Activated T-cell treated with anti-CD3 and anti-CD28 coated beads for 24 hours (primary cell): ENCODE measurements around the gene FTL.
"Not testable (repeated sequence)": the region's sequence is repeated elsewhere in the genome, so short reads cannot be mapped to it uniquely, and the experiment has no call there.

Source experiments
- DNase-seq: peaks from one replicate; pipeline ENCODE4 v3.0.0-alpha.2; 2020; ENCODE audit warnings: low read depth

Gene FTL

DNA sequence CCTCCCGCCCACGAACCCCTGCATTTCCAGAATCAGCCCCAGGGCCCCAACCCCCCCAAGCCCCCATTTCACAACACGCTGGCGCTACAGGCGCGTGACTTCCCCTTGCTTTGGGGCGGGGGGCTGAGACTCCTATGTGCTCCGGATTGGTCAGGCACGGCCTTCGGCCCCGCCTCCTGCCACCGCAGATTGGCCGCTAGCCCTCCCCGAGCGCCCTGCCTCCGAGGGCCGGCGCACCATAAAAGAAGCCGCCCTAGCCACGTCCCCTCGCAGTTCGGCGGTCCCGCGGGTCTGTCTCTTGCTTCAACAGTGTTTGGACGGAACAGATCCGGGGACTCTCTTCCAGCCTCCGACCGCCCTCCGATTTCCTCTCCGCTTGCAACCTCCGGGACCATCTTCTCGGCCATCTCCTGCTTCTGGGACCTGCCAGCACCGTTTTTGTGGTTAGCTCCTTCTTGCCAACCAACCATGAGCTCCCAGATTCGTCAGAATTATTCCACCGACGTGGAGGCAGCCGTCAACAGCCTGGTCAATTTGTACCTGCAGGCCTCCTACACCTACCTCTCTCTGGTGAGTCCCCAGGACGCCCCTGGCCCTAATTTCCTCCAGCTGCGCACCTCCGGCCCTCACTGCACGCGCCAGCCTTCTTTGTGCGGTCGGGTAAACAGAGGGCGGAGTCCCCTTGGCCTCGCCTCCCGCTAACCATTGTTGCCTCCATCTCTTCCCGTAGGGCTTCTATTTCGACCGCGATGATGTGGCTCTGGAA lies at the start of gene FTL:
FTL (plus strand) TSS at position 270 of the 766 bp plus-strand sequence; CDS start at position 469, 199 bp downstream.
- DNase-seq, result peak; percentile 87

DNA sequence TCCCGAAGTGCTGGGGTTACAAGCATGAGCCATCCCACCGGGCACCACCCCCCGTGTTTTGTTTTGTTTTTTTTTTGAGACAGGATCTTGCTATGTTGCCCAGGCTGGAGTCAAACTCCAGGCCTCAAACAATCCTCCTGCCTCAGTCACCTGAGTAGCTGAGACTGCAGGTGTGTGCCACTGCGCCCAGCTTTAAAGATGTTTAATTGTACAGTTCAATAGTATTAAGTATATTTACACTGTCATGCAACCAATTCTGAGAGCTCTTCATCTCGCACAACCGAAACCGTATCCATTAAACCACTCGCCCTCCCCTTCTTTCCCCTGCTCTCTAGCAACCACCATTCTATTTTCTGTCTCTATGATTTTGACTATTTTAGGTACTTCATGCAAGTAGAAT lies 49.4 kb upstream of the FTL start:
- DNase-seq, result no peak

DNA sequence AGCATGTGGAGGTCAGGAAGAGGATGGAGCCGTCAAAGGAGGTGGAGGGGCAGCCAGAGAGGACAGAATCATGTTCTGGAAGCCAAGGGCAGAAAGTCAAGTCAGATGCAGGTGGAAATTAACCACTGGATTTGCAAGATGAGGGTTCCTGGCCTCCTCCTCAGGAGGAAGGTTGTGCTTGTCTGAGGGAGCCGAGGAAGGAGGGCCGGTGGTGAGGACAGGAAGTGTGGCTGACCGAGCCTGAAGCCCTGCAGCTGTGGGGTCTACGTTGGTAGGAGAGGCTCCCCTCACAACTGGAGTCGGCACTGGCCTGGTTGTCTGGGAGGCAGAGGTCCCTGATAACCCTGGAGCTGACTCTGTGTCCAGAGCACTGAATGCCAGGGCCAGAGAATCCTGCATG lies 47.0 kb upstream of the FTL start:
- no peak for DNase-seq

DNA sequence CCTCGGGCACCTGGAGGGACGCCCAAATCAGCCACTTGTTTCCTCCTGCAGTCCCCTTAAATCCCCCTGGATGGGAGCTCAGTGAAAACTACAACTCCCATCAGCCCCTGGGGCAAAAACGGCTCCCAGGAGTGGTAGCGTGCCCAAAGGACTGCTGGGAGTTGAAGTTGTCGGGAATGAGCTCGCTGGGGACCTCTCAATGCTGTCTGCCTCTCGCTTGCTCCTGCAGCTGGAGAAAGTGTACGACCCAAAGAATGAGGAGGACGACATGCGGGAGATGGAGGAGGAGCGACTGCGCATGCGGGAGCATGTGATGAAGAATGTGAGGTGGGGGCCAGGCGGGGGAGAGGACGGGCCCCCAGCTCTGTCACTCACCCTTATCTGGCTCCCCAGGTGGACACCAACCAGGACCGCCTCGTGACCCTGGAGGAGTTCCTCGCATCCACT lies 46.3 kb upstream of the FTL start:
- DNase-seq, result no peak

DNA sequence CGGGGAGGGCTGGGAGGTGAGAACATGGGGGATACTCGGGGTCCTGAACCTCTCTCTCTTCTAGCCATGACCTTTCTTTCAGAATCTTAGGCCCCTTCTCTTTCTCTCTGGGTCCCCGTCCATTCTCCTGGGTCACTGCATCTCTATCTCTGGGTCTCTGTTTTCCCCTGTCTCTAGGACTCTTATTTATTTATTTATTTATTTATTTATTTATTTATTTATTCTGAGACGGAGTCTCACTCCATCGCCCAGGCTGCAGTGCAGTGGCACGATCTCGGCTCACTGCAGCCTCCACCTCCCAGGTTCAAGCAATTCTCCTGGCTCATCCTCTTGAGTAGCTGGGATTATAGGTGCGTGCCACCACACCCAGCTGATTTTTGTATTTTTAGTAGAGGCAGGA lies 45.8 kb upstream of the FTL start:
- DNase-seq, result not testable (repeated sequence)

DNA sequence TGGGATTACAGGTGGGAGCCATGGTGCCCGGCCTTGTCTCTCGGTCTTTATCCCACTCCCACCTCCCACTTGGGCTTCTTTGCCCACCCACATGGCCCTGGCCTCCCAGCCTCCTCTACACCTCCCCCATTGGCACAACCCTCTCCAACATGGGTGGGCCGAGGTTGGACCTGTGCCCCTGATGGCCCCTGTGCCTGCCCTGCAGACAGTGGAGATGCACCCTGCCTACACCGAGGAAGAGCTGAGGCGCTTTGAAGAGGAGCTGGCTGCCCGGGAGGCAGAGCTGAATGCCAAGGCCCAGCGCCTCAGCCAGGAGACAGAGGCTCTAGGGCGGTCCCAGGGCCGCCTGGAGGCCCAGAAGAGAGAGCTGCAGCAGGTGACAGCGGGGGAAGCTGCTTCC lies 44.2 kb upstream of the FTL start:
- no peak for DNase-seq

DNA sequence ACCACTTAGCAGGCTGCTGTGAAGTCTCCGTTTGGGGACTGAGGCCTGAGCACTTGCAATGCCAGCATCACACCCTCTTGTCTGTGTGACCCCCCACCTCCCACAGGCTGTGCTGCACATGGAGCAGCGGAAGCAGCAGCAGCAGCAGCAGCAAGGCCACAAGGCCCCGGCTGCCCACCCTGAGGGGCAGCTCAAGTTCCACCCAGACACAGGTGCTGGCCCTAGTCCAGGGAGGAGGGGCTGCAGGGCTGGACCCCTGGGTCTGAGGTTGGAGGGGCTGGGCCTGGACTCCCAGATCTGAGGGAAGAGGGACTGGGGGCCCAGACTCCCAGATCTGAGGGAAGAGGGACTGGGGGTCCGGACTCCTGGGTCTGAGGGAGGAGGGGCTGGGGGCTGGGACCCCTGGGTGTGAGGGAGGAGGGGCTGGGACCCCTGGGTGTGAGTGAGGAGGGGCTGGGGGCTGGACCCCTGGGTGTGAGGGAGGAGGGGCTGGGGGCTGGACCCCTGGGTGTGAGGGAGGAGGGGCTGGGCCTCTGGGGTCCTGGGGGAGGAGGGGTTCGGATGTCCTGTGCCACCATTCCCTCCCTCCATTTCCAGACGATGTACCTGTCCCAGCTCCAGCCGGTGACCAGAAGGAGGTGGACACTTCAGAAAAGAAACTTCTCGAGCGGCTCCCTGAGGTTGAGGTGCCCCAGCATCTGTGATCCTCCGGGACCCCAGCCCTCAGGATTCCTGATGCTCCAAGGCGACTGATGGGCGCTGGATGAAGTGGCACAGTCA lies 43.2 kb upstream of the FTL start:
- no peak for DNase-seq

DNA sequence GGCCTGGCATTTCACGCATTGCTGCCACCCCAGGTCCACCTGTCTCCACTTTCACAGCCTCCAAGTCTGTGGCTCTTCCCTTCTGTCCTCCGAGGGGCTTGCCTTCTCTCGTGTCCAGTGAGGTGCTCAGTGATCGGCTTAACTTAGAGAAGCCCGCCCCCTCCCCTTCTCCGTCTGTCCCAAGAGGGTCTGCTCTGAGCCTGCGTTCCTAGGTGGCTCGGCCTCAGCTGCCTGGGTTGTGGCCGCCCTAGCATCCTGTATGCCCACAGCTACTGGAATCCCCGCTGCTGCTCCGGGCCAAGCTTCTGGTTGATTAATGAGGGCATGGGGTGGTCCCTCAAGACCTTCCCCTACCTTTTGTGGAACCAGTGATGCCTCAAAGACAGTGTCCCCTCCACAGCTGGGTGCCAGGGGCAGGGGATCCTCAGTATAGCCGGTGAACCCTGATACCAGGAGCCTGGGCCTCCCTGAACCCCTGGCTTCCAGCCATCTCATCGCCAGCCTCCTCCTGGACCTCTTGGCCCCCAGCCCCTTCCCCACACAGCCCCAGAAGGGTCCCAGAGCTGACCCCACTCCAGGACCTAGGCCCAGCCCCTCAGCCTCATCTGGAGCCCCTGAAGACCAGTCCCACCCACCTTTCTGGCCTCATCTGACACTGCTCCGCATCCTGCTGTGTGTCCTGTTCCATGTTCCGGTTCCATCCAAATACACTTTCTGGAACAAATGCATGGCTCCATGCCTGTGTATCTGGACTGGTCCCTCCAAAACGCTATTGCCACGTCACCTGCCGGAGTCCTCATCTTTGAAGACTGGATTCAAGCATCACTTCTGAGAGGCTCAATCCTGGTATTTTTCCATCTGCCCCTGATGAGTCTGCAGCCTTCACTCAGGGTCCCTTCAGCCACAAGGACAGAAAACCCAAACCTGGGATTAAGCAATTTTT lies 42.3 kb upstream of the FTL start:
- no peak for DNase-seq

DNA sequence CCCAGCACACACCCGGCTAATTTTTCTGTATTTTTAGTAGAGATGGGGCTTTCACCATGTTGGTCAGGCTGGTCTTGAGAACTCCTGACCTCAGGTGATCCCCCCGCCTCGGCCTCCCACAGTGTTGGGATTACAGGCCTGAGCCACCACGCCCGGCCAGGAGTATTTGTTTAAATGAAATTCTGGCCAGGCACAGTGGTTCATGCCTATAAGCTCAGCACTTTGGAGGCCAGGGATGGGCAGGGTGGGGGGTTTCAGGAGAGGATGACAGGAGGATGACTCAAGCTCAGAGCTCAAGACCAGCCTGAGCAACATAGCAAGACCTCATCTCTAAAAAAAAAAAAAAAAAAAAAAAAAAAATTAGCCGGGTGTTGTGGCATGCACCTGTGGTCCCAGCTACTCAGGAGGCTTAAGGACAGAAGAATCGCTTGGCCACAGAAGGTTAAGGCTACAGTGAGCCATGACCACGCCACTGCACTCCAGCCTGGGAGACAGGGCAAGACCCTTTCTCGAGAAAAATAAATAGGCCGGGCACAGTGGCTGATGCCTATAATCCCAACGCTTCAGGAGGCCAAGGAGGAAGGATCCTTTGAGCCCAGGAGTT lies 39.8 kb upstream of the FTL start:
- no peak for DNase-seq

DNA sequence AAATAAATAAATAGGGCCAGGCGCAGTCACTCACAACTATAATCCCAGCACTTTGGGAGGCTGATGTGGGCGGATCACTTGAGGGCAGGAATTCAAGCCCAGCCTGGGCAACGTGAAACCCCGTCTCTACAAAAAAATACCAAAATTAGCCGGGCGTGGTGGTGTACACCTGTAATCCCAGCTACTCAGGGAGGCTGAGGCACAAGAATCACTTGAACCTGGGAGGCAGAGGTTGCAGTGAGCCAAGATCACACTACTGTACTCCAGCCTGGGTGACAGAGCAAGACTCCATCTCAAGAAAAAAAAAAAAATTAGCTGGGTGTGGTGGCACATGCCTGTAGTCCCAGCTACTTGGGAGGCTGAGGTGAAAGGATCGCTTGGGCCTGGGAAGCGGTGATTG lies 39.2 kb upstream of the FTL start:
- DNase-seq, result not testable (repeated sequence)

DNA sequence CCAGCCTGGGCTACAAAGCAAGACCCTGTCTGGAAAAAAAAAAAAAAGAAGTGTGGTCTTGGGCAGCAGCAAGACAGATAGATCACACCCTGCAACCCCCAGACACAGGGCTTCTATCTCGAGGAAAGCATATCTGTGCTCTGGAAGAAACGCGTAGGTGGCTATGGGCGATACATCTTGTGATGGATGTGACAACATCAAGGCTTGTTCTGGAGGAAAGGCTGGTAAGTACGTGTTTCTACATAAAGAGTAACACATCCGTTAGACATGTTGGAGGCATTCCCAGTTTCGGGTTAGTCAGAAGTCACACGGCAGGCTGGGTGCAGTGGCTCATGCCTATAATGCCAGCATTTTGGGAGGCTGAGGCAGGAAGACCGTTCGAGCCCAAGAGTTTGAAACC lies 38.2 kb upstream of the FTL start:
- peak; percentile 11 for DNase-seq

DNA sequence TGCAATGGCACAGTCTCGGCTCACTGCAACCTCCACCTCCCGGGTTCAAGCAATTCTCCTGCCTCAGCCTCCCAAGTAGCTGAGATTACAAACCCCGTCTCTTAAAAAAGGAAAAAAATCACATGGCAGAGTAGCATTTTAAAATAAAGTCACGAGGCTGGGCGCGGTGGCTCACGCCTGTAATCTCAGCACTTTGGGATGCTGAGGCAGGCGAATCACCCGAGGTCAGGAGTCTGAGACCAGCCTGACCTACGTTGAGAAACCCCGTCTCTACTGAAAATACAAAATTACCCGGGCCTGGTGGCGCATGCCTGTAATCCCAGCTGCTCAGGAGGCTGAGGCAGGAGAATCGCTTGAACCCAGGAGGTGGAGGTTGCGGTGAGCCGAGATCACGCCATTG lies 37.4 kb upstream of the FTL start:
- DNase-seq, result not testable (repeated sequence)

DNA sequence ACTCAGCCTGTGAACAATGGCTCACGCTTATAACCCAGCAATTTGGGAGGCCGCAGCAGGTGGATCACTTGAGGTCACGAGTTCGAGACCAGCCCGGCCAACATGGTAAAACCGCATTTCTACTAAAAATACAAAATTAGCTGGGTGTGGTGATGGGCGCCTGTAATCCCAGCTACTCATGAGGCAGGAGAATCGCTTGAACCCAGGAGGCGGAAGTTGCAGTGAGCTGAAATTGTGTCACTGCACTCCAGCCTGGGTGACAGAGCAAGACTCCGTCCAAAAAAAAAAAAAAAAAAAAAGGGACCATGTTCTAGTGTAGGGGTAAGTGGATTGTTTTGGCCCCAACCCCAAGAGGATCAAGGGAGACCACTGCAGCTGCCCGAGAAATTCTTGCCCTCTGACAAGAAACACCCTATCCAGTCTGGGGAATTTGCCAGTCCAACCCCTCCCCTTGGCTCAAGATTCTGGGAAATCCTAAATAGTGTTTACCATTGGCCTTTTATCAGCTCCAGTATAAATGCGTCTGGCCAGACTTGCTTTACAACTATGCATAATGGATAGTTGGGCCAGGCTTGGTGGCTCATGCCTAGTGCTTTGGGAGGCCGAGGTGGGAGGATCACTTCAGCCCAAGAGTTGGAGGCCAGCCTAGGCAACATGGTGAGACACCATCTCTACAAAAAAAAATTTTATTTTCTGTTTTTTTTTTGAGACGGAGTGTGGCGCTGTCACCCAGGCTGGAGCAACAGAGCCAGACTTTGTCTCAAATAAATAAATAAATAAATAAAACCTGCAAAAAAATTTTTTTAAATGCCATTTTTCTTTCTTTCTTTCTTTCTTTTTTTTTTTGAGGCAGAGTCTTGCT lies 36.7 kb upstream of the FTL start:
- DNase-seq, result no peak

DNA sequence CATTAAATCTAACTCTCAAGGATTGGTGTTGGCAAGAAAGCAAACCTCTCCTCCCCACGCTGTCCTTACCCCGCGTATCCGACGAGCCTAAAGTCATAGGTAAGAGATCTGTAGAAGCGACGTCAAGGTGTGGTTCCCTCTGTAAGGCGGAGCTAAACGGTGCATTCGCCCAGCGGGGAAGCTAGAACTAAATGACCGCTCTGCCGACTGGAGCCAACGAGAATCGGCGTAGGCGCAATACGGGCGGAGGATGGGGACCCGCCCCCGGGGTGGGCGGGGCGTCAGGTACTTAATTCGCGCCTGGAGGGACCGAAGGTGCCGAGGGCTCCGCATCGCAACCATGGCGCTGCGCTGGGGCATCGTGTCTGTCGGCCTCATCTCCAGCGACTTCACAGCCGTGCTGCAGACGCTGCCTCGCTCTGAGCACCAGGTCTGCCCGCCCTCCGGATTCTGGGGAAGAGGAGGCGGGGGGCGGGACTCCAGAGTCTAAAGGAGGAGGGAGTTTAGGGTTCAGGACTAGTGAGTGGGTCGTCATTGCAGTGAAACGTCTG lies 31.7 kb upstream of the FTL start, which contains the start of gene DHDH:
DHDH (plus strand) TSS at position 318 of the 551 bp plus-strand sequence; CDS start at position 341, 23 bp downstream.
- peak; percentile 61 for DNase-seq

DNA sequence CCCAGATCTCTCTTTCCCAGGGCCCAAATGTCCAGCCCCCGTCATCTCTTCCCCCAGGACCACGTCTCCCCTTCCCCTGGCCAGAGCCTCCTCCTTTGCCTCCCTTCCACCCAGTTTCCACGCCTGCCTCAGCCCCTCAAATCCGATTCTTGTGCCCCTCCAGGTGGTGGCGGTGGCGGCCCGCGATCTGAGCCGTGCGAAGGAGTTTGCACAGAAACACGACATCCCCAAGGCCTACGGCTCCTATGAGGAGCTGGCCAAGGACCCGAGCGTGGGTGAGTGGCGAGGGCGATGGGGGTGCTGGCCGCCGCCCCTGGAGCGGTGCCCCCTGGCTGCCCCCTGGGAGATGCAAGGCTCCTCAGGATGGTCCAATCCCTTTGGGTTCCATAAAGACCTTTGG lies 30.3 kb upstream of the FTL start:
- no peak for DNase-seq

DNA sequence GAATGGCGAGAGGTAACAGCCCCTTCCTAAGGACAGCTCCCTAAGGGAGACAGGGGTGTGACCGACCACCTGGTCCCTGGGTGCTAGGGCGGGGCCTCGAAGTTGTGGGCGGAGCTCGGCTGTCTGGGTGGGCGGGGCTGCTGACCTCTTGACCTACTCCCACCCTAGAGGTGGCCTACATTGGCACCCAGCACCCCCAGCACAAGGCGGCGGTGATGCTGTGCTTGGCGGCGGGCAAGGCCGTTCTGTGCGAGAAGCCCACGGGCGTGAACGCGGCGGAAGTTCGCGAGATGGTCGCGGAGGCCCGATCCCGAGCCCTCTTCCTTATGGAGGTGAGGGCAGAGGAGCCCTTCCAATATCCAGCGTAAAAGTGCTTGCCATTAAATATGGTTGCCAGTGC lies 29.2 kb upstream of the FTL start:
- DNase-seq, result no peak

DNA sequence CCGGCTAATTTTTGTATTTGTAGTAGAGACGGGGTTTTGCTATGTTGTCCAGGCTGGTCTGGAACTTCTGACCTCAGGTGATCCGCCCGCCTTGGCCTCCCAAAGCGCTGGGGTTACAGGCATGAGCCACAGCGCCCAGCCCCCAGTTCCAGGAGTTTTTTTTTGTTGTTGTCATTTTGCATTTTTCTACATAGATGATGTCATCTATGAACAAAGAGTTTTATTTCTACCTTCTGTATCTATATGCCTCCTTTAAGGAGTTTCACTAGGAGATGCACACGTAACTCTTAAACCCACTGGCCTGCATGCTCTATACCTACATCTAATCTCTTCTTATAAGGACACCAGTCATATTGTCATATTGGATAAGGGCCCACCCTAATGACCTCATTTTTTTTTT lies 26.9 kb upstream of the FTL start:
- no peak for DNase-seq

DNA sequence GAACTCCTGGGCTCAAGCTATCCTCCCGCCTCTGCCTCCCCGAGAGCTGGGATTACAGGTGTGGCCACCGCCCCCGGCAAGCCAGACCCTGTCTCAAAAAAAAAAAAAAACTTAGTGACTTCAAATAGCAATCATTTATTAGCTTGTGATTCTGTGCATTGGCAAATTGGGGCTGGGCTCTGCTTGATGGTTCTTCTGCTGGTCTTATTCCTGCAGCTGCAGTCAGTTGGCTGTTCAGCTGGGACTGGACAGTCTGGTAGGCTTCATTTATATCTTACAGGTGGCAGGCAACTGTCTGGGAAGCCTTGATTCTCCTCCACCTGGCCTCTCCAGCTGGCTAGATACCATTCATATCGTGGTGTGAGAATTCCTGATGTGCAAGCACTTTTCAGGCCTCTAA lies 24.2 kb upstream of the FTL start:
- no peak for DNase-seq

DNA sequence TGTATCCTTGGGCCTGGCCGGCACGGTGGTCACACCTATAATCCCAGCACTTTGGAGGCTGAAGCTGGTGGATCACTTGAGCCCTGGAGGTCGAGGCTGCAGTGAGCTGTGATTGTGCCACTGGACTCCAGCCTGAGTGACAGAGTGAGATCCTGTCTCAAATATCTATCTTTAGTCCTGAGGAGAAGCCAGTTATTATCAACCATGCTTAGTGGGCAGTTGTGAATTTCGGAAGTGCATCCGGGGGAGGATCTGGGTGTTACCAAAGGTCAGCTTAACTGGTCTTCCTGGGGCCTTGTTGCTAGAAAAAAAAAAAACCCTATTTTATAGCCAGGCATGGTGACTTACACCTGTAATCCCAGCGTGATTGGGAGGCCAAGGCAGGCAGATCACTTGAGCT lies 22.0 kb upstream of the FTL start:
- no peak for DNase-seq

DNA sequence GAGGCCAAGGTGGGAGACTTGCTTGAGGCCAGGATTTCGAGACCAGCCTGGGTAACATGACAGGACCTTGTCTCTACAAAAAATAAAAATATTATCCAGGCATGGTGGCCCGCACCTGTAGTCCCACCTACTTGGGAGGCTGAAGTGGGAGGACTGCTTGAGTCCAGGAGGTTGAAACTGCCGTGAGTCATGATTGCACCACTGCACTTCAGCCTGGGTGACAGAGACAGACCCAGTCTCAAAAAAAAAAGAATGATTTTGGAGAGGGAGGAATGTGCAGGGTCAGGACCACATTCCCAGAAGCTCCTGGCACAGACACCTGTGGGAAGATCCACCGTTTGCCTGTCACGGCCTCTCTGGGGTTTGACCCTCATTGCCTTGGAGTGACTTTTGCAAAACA lies 19.7 kb upstream of the FTL start:
- no peak for DNase-seq

DNA sequence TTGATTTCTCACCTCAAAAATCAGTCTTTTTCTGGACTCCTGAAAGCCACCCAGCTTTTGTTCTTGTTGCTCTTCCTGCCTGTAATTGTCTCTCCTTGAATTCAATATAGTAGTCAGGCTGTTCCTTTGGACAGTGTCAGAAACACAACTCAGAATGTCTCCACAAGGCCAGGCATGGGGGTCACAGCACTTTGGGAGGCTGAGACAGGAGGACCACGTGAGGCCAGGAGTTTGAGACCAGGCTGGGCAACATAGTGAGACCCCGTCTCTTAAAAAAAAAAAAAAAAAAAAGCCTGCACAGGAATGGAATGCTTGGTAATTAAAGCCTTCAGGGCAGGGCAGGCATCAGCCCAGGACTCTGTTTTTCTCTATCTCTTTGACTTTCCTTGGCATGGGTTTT lies 19.3 kb upstream of the FTL start:
- no peak for DNase-seq
